ENCODE data around the gene TMEM234. TPM values are rescaled to one million over a fixed set of nuclear protein-coding genes. Genes with fewer than 3 reads are reported as not detected.
A peak's percentile ranks its signal among the peaks of the same experiment; 100 is the strongest.

The TMEM234 gene
- polyA plus RNA-seq, 2 of the 4 experiments (the other 2 are of a cell fraction), result 8.4 to 12.1 TPM

DNA sequence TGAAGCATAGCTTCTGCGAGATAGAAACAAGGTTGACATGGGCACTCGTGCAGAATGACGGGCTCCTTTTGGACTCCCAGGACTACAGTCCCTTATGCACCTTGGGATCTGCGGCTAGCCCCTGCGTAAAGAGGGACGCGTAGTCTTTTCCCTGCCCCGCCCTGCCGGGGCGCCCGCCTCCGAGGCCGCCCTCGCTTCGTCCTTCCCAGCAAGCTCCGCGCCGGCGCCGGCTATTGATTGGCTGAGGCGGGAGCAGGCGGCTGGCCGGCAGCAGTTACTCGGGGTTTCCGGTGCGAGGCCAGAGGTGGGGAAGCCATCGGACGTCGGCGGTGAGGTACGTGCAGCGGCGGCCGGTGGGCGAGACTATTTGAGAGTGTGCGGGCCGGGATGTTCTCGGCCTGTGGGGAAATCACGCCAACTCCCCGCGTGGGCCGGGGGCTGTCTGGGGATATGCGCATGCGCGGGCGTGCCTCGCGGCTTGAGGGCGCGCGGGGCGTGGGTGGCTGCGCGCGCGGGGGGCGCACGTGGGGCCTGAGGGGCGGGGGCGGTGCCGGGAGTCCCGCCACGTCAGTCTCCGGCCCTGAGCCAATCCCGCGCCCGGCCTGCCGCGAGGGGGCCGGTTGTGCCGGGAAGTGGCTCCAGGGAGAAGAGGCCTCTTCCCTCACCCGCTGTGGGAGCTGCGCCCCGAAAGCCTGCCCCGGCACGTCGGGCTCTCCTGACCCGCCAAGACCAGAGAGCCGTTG, 42.5 kb downstream of the TMEM234 start, which contains the start of gene TXLNA (continued):
- TF ChIP-seq, protein P1, sequence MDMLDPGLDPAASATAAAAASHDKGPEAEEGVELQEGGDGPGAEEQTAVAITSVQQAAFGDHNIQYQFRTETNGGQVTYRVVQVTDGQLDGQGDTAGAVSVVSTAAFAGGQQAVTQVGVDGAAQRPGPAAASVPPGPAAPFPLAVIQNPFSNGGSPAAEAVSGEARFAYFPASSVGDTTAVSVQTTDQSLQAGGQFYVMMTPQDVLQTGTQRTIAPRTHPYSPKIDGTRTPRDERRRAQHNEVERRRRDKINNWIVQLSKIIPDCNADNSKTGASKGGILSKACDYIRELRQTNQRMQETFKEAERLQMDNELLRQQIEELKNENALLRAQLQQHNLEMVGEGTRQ (IDR thresholded peaks at IDR 0.05), result peak; percentile 40

DNA sequence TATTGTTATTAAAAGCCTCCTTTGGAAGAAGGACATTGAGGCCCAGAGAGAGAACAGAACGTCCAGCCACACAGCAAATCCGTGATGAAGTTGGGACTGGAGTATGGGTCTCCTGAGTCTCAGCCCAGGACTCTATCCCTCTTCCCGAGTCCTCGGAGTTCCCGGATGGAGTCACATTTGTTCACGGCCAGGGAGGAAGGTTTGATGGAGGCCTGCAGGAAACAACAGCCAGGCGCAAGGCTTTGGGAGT, 43.0 kb downstream of the TMEM234 start:
- peak overlapping the region; percentile 95 for H3K4me2 ChIP-seq
- no peak for FAIRE-seq
- DNase-seq (ENCODE audit: low read depth in 1 of 2, low spot score in 1 of 2), result no peak
- peak overlapping the region; percentile 89 to 94 for H3K27ac ChIP-seq
- ChIA-PET CTCF (interaction anchor here (1.2 kb wide), 1 partner anchor 25 kb away, joined by 7 read pairs; no protein-coding TSS in a partner anchor), POLR2A (interaction anchor here (0.5 to 2.0 kb wide), 17 partner anchors 11 to 153 kb away, joined by 3 to 16 read pairs (median 4); partner anchors contain the start of genes CCDC28B, IQCC and KPNA6)
- H3K4me1 ChIP-seq, result peaks cover 30% of the 10 kb centered on the region
- H3K9me3 ChIP-seq, result no peaks in the 10 kb centered on the region
- WGBS (ENCODE audit: missing lambda C conversion rate), result 9% methylated on average over 6 of the region's 7 CpGs
- TF ChIP-seq, protein P2, sequence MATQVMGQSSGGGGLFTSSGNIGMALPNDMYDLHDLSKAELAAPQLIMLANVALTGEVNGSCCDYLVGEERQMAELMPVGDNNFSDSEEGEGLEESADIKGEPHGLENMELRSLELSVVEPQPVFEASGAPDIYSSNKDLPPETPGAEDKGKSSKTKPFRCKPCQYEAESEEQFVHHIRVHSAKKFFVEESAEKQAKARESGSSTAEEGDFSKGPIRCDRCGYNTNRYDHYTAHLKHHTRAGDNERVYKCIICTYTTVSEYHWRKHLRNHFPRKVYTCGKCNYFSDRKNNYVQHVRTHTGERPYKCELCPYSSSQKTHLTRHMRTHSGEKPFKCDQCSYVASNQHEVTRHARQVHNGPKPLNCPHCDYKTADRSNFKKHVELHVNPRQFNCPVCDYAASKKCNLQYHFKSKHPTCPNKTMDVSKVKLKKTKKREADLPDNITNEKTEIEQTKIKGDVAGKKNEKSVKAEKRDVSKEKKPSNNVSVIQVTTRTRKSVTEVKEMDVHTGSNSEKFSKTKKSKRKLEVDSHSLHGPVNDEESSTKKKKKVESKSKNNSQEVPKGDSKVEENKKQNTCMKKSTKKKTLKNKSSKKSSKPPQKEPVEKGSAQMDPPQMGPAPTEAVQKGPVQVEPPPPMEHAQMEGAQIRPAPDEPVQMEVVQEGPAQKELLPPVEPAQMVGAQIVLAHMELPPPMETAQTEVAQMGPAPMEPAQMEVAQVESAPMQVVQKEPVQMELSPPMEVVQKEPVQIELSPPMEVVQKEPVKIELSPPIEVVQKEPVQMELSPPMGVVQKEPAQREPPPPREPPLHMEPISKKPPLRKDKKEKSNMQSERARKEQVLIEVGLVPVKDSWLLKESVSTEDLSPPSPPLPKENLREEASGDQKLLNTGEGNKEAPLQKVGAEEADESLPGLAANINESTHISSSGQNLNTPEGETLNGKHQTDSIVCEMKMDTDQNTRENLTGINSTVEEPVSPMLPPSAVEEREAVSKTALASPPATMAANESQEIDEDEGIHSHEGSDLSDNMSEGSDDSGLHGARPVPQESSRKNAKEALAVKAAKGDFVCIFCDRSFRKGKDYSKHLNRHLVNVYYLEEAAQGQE (IDR thresholded peaks at IDR 0.05), result no peak
- no peak for TF ChIP-seq RCOR1 (IDR thresholded peaks at IDR 0.05; ENCODE audit: low read depth, low read length)
- TF ChIP-seq PHF8 (IDR thresholded peaks at IDR 0.05; ENCODE audit: borderline replicate concordance, low read depth), result no peak
- TF ChIP-seq, protein P3, sequence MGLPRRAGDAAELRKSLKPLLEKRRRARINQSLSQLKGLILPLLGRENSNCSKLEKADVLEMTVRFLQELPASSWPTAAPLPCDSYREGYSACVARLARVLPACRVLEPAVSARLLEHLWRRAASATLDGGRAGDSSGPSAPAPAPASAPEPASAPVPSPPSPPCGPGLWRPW (IDR thresholded peaks at IDR 0.05), result no peak
- TF ChIP-seq, protein P4, sequence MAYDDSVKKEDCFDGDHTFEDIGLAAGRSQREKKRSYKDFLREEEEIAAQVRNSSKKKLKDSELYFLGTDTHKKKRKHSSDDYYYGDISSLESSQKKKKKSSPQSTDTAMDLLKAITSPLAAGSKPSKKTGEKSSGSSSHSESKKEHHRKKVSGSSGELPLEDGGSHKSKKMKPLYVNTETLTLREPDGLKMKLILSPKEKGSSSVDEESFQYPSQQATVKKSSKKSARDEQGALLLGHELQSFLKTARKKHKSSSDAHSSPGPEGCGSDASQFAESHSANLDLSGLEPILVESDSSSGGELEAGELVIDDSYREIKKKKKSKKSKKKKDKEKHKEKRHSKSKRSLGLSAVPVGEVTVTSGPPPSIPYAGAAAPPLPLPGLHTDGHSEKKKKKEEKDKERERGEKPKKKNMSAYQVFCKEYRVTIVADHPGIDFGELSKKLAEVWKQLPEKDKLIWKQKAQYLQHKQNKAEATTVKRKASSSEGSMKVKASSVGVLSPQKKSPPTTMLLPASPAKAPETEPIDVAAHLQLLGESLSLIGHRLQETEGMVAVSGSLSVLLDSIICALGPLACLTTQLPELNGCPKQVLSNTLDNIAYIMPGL (CRISPR knock-in tag; IDR thresholded peaks at IDR 0.05; ENCODE audit: borderline replicate concordance), result no peak
- no peak for TF ChIP-seq EHF (CRISPR knock-in tag; IDR thresholded peaks at IDR 0.05)
- TF ChIP-seq JUNB (IDR thresholded peaks at IDR 0.05), result no peak
- no peak for TF ChIP-seq ZFP36 (IDR thresholded peaks at IDR 0.05; ENCODE audit: borderline replicate concordance, partially characterized antibody)
- H3K4me3 ChIP-seq, result peak overlapping the region; percentile 90
- ATAC-seq, result peak; percentile 50 to 53

DNA sequence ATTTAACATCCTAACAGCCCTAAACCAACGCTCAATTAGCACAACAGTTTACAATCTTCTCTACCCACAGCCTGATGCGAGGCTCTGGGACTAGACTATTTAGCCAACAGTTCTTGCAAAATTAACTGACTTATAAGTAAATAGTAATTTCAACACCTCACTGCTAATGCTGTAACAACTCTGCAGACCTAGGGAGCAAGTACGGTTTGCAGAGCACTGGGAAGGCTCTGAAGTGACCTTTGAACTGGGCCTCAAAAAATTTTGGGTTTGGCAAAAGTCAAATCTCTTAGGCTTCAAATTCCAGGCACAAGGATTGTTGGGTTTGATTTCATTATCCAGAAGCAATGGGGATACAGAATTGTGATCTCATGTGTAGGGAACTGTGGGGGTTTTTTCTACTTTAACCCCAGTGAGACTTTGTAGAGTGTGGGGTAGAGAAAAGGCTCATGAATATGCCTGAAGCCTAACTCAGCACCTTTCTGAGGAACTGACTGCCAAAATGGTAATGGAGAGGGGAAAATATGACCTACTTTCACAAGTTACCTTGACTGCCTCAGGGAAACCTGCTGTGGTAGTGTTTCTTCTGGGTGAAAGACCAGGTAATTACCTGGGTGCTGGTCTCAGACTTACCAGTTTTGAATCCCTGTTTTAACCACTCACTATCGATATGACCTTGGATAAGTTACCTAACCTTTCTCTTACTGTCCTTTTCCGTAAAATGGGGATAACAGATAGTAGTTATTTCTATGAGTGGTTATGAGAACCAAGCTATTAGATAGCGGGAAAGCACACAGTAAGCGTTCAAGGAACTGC, 43.6 kb downstream of the TMEM234 start:
- Histone ChIP-seq H3K4me2 (peak overlapping the region; percentile 95), H3K4me3 (peak overlapping the region; percentile 90; the same call in 2 of the 3 replicates), H3K9me3 (no peaks in the 10 kb centered on the region), H3K27ac (peak overlapping the region; percentile 89 to 94), H3K4me1 (peaks cover 30% of the 10 kb centered on the region)
- ATAC-seq (no peak), DNase-seq (ENCODE audit: low read depth in 1 of 2, low spot score in 1 of 2) (no peak), FAIRE-seq (no peak)
- POLR2A ChIA-PET, result interaction anchor here (0.5 to 2.0 kb wide), 17 partner anchors 11 to 154 kb away, joined by 3 to 16 read pairs (median 4); partner anchors contain the start of genes CCDC28B, IQCC and KPNA6
- TF ChIP-seq RFX5 (IDR thresholded peaks at IDR 0.05) (no peak), TFCP2L1 (CRISPR knock-in tag; IDR thresholded peaks at IDR 0.05) (no peak), JUNB (IDR thresholded peaks at IDR 0.05) (no peak), PHF8 (IDR thresholded peaks at IDR 0.05; ENCODE audit: borderline replicate concordance, low read depth) (no peak), MYC (IDR thresholded peaks at IDR 0.05; ENCODE audit: borderline replicate concordance, low read length) (no peak)
- TF ChIP-seq, protein P5, sequence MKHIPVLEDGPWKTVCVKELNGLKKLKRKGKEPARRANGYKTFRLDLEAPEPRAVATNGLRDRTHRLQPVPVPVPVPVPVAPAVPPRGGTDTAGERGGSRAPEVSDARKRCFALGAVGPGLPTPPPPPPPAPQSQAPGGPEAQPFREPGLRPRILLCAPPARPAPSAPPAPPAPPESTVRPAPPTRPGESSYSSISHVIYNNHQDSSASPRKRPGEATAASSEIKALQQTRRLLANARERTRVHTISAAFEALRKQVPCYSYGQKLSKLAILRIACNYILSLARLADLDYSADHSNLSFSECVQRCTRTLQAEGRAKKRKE (CRISPR knock-in tag; IDR thresholded peaks at IDR 0.05; ENCODE audit: low read depth), result no peak
- CTCF ChIA-PET, result interaction anchor here (1.2 kb wide), 1 partner anchor 25 kb away, joined by 7 read pairs; no protein-coding TSS in a partner anchor
- 79% methylated on average over 7 of the region's 7 CpGs for WGBS (ENCODE audit: missing lambda C conversion rate)

Data from A549 (cell line).